CD4-positive, alpha-beta T cell treated with Interleukin-17A for 4 hours (primary cell): ENCODE results near the gene SYCP1.
A peak's percentile ranks its signal among the peaks of the same experiment; 100 is the strongest.
"Not testable (repeated sequence)": the region's sequence is repeated elsewhere in the genome, so short reads cannot be mapped to it uniquely, and the experiment has no call there.

Experiments
- DNase-seq: peaks from one replicate; pipeline ENCODE4 v3.0.0-alpha.2; 2020; ENCODE audit warnings: mixed read lengths

SYCP1 gene

DNA sequence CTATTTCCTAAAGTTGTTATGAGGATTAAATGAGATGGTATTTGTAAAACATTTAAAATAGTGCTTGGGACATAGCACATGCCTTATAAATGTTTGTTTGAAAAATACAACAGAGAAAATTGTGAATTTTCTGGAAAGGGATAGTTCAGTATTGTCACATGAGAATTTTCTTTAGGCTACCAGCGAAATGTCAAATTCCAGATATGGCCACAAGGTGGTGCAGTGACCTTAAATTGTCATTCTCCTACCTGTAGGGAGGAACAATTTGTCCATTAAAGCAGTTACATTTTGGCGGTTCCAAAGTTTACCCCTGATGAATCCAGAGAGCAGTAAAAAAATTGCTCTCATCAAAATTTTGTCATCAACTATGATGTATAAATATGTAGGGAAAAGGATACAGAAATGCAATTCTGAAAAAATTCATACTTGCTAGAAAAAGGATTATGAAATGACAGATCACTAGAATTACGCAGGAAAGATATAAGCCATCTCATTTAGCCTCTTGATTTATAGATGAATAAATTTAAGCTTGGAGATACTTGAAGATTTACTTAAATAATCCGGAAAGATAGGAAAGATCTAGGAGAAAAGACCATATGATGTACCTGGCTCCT, 124.7 kb downstream of the SYCP1 start:
- peak; percentile 81 for DNase-seq

GRCh38 chr1:114982251-114982650, 127.6 kb downstream of the SYCP1 start:
- DNase-seq = no peak

DNA sequence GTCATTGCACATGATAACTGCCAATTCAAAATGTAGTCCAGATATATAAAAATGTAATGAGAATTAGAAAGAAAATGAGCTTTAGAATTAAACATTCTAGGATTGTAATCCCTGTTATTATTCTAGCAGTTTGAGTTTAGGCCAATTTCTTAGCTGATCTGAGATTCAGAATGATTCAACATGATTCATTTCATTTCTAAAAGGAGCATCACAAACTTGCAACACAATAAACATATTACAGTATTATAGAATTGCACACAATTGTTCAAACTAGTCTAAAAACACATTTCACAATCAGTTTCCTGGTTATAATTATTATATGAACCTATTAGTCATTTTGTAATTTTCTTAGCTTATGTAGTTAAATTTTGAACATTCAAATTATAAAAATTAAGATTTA, 131.6 kb downstream of the SYCP1 start:
- DNase-seq = no peak

GRCh38 chr1:114988095-114988494, 133.4 kb downstream of the SYCP1 start:
- DNase-seq = no peak

GRCh38 chr1:114997510-114998289, 143.0 kb downstream of the SYCP1 start:
- DNase-seq = no peak

GRCh38 chr1:115006191-115006590, 151.5 kb downstream of the SYCP1 start:
- DNase-seq = no peak

DNA sequence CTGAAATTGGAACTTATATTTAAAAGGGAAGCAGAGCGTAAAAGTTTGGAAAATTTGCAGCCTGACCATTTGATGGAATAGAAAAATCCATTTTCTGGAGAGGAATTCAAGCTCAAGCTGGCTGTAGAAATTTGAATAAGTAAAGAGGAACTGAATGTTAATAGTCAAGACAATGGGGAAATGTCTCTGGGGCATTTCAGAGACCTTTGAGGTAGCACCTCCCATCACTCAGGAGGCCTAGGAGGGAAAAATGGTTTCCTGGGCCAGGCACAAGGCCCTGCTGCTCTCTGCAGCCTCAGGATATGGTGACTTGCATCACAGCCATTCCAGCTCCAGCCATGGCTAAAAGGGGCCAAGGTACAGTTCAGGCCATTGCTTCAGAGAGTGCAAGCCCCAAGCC, 157.3 kb downstream of the SYCP1 start:
- DNase-seq = no peak

GRCh38 chr1:115012434-115012833, 157.8 kb downstream of the SYCP1 start:
- no peak for DNase-seq

DNA sequence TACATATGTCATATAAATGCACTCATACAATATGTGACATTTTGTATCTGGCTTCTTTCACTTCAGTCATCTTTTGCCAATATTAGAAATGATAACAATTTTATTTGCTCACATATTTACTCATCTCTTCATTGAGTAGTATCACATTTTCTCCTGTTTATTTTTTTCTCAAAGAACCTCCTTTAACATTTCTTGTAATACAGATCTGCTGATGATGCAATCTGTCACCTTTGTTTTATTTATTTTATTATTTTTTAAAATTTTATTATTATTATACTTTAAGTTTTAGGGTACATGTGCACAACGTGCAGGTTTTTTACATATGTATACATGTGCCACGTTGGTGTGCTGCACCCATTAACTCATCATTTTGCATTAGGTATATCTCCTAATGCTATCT, 159.1 kb downstream of the SYCP1 start:
- no peak for DNase-seq

GRCh38 chr1:115019549-115019948, 164.9 kb downstream of the SYCP1 start:
- not testable (repeated sequence) for DNase-seq

DNA sequence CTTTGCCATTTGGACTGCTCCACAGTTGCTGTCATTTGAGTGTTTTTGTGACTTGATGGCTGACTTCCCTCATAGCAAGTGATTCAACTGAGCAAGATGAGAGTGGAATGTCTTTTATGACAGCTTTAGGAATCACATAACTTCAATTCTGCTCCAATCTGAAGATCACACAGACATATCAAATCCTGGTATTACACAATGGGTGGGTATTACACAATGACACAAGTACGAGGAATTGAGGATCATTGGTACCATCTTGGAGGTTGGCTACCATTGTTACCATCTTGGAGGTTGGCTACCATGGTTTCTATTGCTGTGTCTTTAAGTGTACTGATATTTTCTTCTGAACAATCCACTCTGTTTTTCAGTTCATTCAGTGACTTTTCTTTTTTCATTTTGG, 166.5 kb downstream of the SYCP1 start:
- no peak for DNase-seq

DNA sequence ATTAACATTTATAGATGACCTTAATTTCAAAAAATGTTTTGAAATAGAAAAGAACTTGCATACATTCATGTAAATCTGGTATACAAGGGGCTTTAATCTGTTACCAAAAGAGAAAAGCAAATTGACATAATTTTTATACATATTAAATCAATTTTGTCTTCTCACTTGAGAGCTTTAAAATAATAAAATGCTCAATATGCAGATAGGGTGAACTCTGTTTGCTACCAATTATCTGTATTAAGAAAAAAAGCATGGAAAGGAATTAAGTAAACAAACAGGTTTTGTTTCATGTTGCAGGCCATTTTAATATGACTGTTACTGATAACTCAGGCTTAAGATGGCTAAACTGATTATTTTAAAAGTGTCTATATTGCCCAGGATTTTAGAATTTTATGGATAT, 168.9 kb downstream of the SYCP1 start:
- no peak for DNase-seq

DNA sequence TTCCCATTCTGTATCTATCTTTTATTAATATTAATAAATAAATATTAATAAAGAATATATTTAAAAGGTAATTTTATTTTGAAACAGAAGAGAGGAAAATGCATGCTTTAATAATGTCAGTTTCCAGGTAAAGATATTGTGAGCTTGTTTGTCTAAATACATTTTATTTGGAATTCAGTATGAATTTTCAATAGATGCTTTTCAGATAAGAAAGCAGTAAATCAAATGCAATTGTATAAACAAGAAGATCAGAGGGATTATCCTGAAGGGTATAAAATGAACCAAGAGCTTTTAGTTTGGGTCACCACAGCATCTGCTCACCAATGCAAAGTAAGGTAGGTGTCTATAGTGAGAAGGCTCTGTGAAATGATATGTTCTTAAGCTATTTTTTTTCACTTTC, 174.9 kb downstream of the SYCP1 start, which contains the start of gene TSHB:
TSS of gene TSHB (plus strand) at position 301 of the 400 bp plus-strand sequence. CDS start 3,537 bp downstream, outside the sequence.
- no peak for DNase-seq

DNA sequence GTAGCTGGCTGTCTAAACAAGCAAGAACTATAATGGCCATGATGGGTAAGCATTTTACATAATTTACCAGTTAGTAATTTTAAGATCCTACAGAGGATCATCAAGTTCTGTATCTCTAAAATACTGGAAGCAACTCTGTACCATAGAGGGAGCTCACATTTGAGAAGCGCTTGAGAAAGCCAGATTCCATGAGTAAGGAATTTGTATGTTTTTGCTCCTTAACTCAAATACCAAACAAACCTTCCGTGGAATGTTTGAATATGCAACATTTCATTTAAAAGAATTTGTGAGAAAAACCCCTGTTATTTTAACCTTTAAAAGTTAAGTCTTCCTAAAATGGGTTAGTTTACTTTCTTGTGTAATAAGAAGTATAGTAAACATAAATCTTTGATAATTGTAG, 176.9 kb downstream of the SYCP1 start:
- no peak for DNase-seq

GRCh38 chr1:115035652-115036051, 181.0 kb downstream of the SYCP1 start:
- no peak for DNase-seq

- DNase-seq = no peak
These were observed 182.3 kb downstream of the SYCP1 start for GRCh38 chr1:115036814-115037507.

DNA sequence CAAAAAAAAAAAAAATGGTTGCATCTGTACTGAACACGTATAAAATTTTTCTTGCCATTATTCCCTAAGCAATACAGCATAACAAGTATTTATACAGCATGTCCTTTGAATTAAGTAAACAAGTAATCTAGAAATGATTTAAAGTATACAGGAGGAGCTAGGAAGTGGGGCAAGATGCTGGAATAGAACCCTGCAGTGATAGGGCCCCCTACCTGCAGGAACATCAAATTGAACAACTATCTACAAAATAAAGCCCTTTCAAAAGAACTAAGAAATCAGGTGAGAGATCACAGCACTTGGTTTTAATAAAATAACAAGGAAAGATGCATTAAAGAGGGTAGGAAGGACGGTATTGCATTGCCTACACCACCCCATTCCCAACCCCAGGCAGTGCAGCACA, 185.8 kb downstream of the SYCP1 start:
- no peak for DNase-seq

DNA sequence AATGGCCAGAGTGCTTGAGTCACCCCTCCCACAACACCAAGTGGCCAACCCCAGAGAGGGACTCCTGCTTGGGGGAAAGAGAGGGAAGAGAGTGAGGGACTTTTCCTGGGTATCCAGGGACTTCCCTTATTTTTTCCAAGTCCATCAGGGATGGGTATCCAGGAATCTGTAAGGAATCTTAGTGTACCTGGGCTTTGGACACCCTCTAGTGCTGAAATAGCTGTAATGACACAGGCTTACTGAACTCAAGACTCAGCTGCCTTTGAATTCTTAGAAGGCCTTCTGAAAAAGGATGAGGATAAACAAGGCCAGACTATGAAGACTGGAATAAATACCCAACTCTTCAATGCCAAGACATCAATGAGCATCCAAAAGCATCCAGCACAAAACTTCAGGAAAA, 187.0 kb downstream of the SYCP1 start:
- DNase-seq = no peak
